Measurements from ENCODE around the gene NAP1L4. TPM values are rescaled to one million over a fixed set of nuclear protein-coding genes. Genes with fewer than 3 reads are reported as not detected.
A peak's percentile ranks its signal among the peaks of the same experiment; 100 is the strongest.

The NAP1L4 gene
- total RNA-seq, 1 donor from 2014 or later, result 83.5 TPM

GRCh38 chr11:2987881-2988861, 4.0 kb downstream of the NAP1L4 start:
- no peaks in the 10 kb centered on the region for H3K9me3 Mint-ChIP-seq (ENCODE audit: low read depth)
- H3K36me3 Mint-ChIP-seq (ENCODE audit: low read depth), result peaks cover 6% of the 10 kb centered on the region
- peaks cover 51% of the 10 kb centered on the region for H3K4me1 Mint-ChIP-seq (ENCODE audit: low read depth)
- no peak for DNase-seq (ENCODE audit: low spot score)
- H3K27ac Mint-ChIP-seq (ENCODE audit: unreplicated experiment), result peak overlapping the region; percentile 47
- H3K4me3 Mint-ChIP-seq (ENCODE audit: unreplicated experiment), result peak overlapping the region; percentile 96
- no peaks in the 10 kb centered on the region for H3K27me3 Mint-ChIP-seq (ENCODE audit: low read depth)
- TF ChIP-seq, protein P1, sequence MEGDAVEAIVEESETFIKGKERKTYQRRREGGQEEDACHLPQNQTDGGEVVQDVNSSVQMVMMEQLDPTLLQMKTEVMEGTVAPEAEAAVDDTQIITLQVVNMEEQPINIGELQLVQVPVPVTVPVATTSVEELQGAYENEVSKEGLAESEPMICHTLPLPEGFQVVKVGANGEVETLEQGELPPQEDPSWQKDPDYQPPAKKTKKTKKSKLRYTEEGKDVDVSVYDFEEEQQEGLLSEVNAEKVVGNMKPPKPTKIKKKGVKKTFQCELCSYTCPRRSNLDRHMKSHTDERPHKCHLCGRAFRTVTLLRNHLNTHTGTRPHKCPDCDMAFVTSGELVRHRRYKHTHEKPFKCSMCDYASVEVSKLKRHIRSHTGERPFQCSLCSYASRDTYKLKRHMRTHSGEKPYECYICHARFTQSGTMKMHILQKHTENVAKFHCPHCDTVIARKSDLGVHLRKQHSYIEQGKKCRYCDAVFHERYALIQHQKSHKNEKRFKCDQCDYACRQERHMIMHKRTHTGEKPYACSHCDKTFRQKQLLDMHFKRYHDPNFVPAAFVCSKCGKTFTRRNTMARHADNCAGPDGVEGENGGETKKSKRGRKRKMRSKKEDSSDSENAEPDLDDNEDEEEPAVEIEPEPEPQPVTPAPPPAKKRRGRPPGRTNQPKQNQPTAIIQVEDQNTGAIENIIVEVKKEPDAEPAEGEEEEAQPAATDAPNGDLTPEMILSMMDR (IDR thresholded peaks at IDR 0.05), result no peak

DNA sequence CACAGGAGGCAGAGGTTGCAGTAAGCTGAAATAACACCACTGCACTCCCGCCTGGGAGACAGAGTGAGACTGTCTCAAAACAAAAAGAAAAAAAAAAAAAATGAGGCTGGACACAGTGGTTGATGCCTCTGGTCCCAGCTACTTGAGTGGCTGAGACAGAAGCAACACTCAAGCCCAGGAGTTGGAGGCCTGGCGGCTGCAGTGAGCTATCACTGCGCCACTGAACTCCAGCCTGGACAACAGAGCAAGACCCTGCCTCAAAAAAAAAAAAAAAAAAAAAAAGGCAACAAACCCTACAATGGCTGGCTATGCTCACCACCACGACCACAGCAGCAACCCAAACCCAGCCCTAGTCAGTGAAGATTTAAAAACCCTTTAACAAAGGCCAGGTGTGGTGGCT, 8.2 kb downstream of the NAP1L4 start:
- Mint-ChIP-seq H3K36me3 (ENCODE audit: low read depth) (peaks cover 4% of the 10 kb centered on the region), H3K27ac (ENCODE audit: unreplicated experiment) (no peak overlapping the region), H3K4me1 (ENCODE audit: low read depth) (peaks cover 34% of the 10 kb centered on the region), H3K9me3 (ENCODE audit: low read depth) (no peaks in the 10 kb centered on the region), H3K27me3 (ENCODE audit: low read depth) (no peaks in the 10 kb centered on the region), H3K4me3 (ENCODE audit: unreplicated experiment) (no peak overlapping the region)
- no peak for DNase-seq (ENCODE audit: low spot score)
- TF ChIP-seq, protein P1 (IDR thresholded peaks at IDR 0.05), result no peak

DNA sequence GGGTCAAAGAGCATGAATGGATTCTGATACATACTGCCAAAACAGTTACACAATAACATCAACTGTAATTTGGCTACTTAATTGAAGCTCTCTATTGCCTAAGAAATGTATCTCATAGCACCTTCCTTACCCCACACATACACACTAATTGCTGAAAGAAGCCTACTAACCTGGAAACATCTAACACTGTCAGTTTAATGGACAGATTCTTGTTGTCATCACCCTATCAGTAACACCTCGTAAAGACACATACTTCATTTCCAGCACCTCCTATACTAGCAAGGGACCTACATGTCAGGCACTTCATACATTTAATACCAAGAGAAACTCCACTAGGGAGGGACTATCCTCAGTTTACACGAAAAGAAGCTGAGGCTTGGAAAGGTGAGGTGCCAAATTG, 9.9 kb downstream of the NAP1L4 start:
- no peak for DNase-seq (ENCODE audit: low spot score)
- Mint-ChIP-seq H3K27me3 (ENCODE audit: low read depth) (no peaks in the 10 kb centered on the region), H3K4me3 (ENCODE audit: unreplicated experiment) (no peak overlapping the region), H3K9me3 (ENCODE audit: low read depth) (no peaks in the 10 kb centered on the region), H3K4me1 (ENCODE audit: low read depth) (peaks cover 21% of the 10 kb centered on the region), H3K27ac (ENCODE audit: unreplicated experiment) (no peak overlapping the region), H3K36me3 (ENCODE audit: low read depth) (peaks cover 13% of the 10 kb centered on the region)
- TF ChIP-seq, protein P1 (IDR thresholded peaks at IDR 0.05), result no peak

GRCh38 chr11:2981130-2981529, 11.0 kb downstream of the NAP1L4 start:
- Mint-ChIP-seq H3K36me3 (ENCODE audit: low read depth) (peaks cover 19% of the 10 kb centered on the region), H3K27ac (ENCODE audit: unreplicated experiment) (no peak overlapping the region), H3K27me3 (ENCODE audit: low read depth) (no peaks in the 10 kb centered on the region), H3K4me3 (ENCODE audit: unreplicated experiment) (no peak overlapping the region), H3K9me3 (ENCODE audit: low read depth) (no peaks in the 10 kb centered on the region), H3K4me1 (ENCODE audit: low read depth) (peaks cover 20% of the 10 kb centered on the region)
- TF ChIP-seq, protein P1 (IDR thresholded peaks at IDR 0.05), result no peak
- DNase-seq (ENCODE audit: low spot score), result no peak

DNA sequence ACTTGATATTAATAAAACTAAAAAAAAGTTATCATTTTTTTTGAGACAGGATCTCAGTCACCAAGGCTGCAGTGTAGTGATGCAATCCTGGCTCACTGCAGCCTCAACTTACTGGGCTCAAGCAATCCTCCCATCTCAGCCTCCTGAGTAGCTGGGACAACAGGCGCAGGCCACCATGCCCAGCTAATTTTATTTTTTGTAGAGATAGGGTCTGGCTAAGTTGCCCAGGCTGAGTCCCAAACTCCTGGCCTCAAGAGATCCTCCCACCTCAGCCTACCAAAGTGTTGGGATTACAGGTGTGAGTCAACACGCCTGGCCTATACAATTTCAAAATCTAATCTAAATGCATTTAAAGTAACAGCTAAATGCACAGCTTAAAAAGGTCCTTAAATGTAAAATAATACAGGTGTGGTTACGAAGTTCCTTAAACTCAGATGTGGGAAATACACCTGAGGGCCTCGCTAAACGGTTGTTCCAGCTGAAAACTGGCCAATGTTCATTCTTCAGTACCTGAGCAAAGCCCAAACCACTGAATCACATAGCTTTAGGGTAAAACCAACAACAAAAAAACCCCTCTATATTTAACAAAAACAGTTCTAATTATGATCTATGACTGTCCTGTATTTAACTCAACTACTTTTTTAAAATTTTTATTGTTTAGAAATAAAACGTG, 11.8 kb downstream of the NAP1L4 start:
- Mint-ChIP-seq H3K4me1 (ENCODE audit: low read depth) (peaks cover 18% of the 10 kb centered on the region), H3K27ac (ENCODE audit: unreplicated experiment) (no peak overlapping the region), H3K9me3 (ENCODE audit: low read depth) (no peaks in the 10 kb centered on the region), H3K36me3 (ENCODE audit: low read depth) (peaks cover 21% of the 10 kb centered on the region), H3K27me3 (ENCODE audit: low read depth) (no peaks in the 10 kb centered on the region), H3K4me3 (ENCODE audit: unreplicated experiment) (no peak overlapping the region)
- DNase-seq (ENCODE audit: low spot score), result no peak
- TF ChIP-seq, protein P1 (IDR thresholded peaks at IDR 0.05), result no peak

Measured in chondrocyte (in vitro differentiated cells).